Body of pancreas (tissue), 4 donors: Measurements from ENCODE around the gene GABRA6. TPM values are rescaled to one million over a fixed set of nuclear protein-coding genes. Genes with fewer than 3 reads are reported as not detected.

ENCODE experiments used
- ATAC-seq: fragments of 150-250 bp; one replicate; pipeline ENCODE4 v1.9.1; 2016
- DNase-seq, 4 donors: peaks; one replicate each; pipeline ENCODE4 v3.0.0-alpha.2; 2019
- H3K27ac ChIP-seq, 4 donors: fragments of 200-600 bp; sonication (generic); 1 replicate in 3 of 4; 2 replicates in 1 of 4; pipeline versions ENCODE4 v1.5.1 to v1.6.1; 2016 to 2019; ENCODE audit warnings: mild to moderate bottlenecking in 1 of 4, mixed read lengths in 1 of 4, moderate library complexity in 1 of 4
- H3K27me3 ChIP-seq, 2 donors: fragments of 200-600 bp; sonication (generic); one replicate each; pipeline ENCODE4 v1.6.0; 2016; ENCODE audit warnings: mild to moderate bottlenecking in 1 of 2
- H3K36me3 ChIP-seq, 2 donors: fragments of 200-600 bp; sonication (generic); replicated peaks in 1 of 2; 2 replicates each; pipeline ENCODE4 v1.5.1; 2016; ENCODE audit warnings: low read depth in 2 of 2; ENCODE audit not compliant: insufficient read depth in 1 of 2
- H3K4me1 ChIP-seq: fragments of 200-600 bp; sonication (generic); one replicate; pipeline ENCODE4 v1.6.0; 2016
- H3K4me3 ChIP-seq, 2 donors: fragments of 200-600 bp; sonication (generic); 1 replicate in 1 of 2; 2 replicates in 1 of 2; pipeline ENCODE4 v1.5.1; 2016 to 2019
- H3K9me3 ChIP-seq, 3 donors: fragments of 200-600 bp; sonication (generic); 1 replicate in 2 of 3; 2 replicates in 1 of 3; pipeline ENCODE4 v1.5.1; 2016
- CTCF ChIP-seq, 7 experiments: fragments of 450-650 bp in 4 of 7; fragments of 200-600 bp in 3 of 7; sonication (generic) in 3 of 7; IDR thresholded peaks; one replicate each; pipeline ENCODE4 v1.5.1; 2016 to 2019; ENCODE audit warnings: antibody characterized with exemption in 7 of 7
- POLR2A ChIP-seq, 3 donors: fragments of 450-650 bp; IDR thresholded peaks; one replicate each; pipeline ENCODE4 v1.6.1; 2016; ENCODE audit warnings: antibody characterized with exemption in 3 of 3, mild to moderate bottlenecking in 2 of 3
- WGBS, 2 donors: methylation state at CpG; one replicate each; pipeline ENCODE4 v1.1.5; 2017; 5-methylcytosine and 5-hydroxymethylcytosine counted together
- intact Hi-C: fragments of 100-400 bp; cut with DNase I; formaldehyde crosslinking; loops from one replicate; pipeline ENCODE4 v1.15.1; 2023
- total RNA-seq, 2 donors: library from RNA; depleted of rRNA; stranded (reverse); fragments of >200 nt; gene quantifications; one replicate each; pipeline ENCODE4 v1.1.0, GENCODE V29; 2016

GABRA6 gene
- total RNA-seq, 2 donors from 2014 or later = not detected

GRCh38 chr5:161734741-161735140 lies 49.2 kb downstream of the GABRA6 start:
- intact Hi-C loops = no loop called here
- DNase-seq = no peak
- no peaks in the 10 kb centered on the region for H3K9me3 ChIP-seq
- H3K27ac ChIP-seq = no peak overlapping the region
- H3K4me3 ChIP-seq = no peak overlapping the region
- no peak for ATAC-seq
- H3K27me3 ChIP-seq = no peaks in the 10 kb centered on the region
- WGBS, 2 donors = 48 to 72% methylated on average over 1 of the region's 1 CpG
- no peaks in the 10 kb centered on the region for H3K4me1 ChIP-seq
- TF ChIP-seq POLR2A (IDR thresholded peaks at IDR 0.05) (no peak), CTCF (IDR thresholded peaks at IDR 0.05) (no peak)
- no peaks in the 10 kb centered on the region for H3K36me3 ChIP-seq

- no peak for DNase-seq
- Histone ChIP-seq H3K4me1 (no peaks in the 10 kb centered on the region), H3K9me3 (no peaks in the 10 kb centered on the region), H3K27me3 (no peaks in the 10 kb centered on the region), H3K27ac (no peak overlapping the region), H3K36me3 (no peaks in the 10 kb centered on the region), H3K4me3 (no peak overlapping the region)
- TF ChIP-seq POLR2A (IDR thresholded peaks at IDR 0.05) = no peak
- 70 to 72% methylated on average over 1 of the region's 1 CpG for WGBS, 2 donors
- ATAC-seq = no peak
- intact Hi-C loops = no loop called here
Measured at GRCh38 chr5:161740433-161740832, 54.9 kb downstream of the GABRA6 start.

GRCh38 chr5:161744276-161744675 lies 58.8 kb downstream of the GABRA6 start:
- Histone ChIP-seq H3K9me3 (no peaks in the 10 kb centered on the region), H3K36me3 (no peaks in the 10 kb centered on the region), H3K4me3 (no peak overlapping the region), H3K27me3 (no peaks in the 10 kb centered on the region), H3K4me1 (no peaks in the 10 kb centered on the region), H3K27ac (no peak overlapping the region)
- ATAC-seq (no peak), DNase-seq (no peak)
- WGBS, 2 donors = 67 to 77% methylated on average over 2 of the region's 2 CpGs
- intact Hi-C loops = no loop called here
- TF ChIP-seq POLR2A (IDR thresholded peaks at IDR 0.05) (no peak), CTCF (IDR thresholded peaks at IDR 0.05) (no peak)

- WGBS, 2 donors = 35 to 52% methylated on average over 3 of the region's 3 CpGs
- ATAC-seq = no peak
- DNase-seq = no peak
- Histone ChIP-seq H3K9me3 (no peaks in the 10 kb centered on the region), H3K4me1 (no peaks in the 10 kb centered on the region), H3K36me3 (no peaks in the 10 kb centered on the region), H3K27me3 (no peaks in the 10 kb centered on the region), H3K4me3 (no peak overlapping the region), H3K27ac (no peak overlapping the region)
- intact Hi-C loops = no loop called here
- no peak for TF ChIP-seq POLR2A (IDR thresholded peaks at IDR 0.05)
- TF ChIP-seq CTCF (IDR thresholded peaks at IDR 0.05) = no peak
Measured at GRCh38 chr5:161745392-161745791, 59.9 kb downstream of the GABRA6 start.

- intact Hi-C loops = no loop called here
- H3K9me3 ChIP-seq = no peaks in the 10 kb centered on the region
- H3K4me1 ChIP-seq = no peaks in the 10 kb centered on the region
- no peak for TF ChIP-seq POLR2A (IDR thresholded peaks at IDR 0.05)
- TF ChIP-seq CTCF (IDR thresholded peaks at IDR 0.05) = no peak
- no peak overlapping the region for H3K27ac ChIP-seq
- DNase-seq = no peak
- H3K36me3 ChIP-seq = no peaks in the 10 kb centered on the region
- no peak overlapping the region for H3K4me3 ChIP-seq
- 75 to 79% methylated on average over 10 of the region's 10 CpGs for WGBS, 2 donors
- H3K27me3 ChIP-seq = no peaks in the 10 kb centered on the region
- no peak for ATAC-seq
Measured at GRCh38 chr5:161751265-161751664, 65.7 kb downstream of the GABRA6 start.

Other genes with a start within 250 kb of the GABRA6 start
- gene GABRB2, start 139.0 kb upstream of the GABRA6 start, total RNA-seq = under 1 TPM in 1 of 2 donors, not detected in 1; under 0.01 TPM
- not detected for gene GABRA1, start 162.4 kb downstream of the GABRA6 start, total RNA-seq